Measurements from ENCODE around the gene EFCAB14. TPM values are rescaled to one million over a fixed set of nuclear protein-coding genes. Genes with fewer than 3 reads are reported as not detected.
"Not testable (repeated sequence)": the region's sequence is repeated elsewhere in the genome, so short reads cannot be mapped to it uniquely, and the experiment has no call there.

Gene EFCAB14
- total RNA-seq, 1 donor from 2014 or later = 196 TPM

DNA sequence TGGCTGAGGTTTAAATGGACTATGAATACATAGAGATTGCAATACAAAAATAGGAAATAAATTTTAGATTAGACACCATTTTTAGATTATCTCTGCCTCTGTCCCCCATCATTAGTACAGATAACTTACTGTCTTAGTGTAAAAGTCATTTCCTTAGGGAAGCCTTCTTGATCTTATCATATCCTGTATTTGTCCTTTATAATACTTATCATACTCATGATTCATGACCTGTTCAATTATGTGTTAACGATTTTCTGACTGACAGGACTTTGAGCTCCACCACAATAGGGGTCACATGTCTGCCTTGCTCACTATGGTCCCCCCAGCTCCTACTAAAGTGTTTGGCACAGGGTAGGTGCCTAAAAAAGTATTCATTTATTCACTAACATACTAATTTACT is 32.7 kb downstream of the EFCAB14 start:
- DNase-seq (ENCODE audit: low spot score) = no peak

DNA sequence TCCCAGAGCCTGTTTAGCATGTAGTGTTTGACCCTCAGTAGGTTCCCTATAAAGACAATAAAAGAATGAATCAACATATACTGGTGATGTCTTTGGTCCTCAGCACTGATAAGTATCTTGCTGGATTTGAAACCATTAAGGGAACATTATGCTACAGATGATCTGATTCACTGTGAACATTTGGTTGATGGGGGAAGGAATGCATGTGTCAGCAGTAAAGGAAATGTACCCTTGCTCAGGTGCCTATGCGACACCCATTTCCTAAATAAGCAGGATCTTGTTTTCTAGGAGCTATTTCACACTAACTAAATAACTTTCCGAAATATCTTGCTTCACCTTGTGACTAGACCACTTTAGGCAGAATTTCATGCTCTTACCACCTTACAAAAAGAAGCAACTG is 34.2 kb downstream of the EFCAB14 start:
- no peak for DNase-seq (ENCODE audit: low spot score)

DNA sequence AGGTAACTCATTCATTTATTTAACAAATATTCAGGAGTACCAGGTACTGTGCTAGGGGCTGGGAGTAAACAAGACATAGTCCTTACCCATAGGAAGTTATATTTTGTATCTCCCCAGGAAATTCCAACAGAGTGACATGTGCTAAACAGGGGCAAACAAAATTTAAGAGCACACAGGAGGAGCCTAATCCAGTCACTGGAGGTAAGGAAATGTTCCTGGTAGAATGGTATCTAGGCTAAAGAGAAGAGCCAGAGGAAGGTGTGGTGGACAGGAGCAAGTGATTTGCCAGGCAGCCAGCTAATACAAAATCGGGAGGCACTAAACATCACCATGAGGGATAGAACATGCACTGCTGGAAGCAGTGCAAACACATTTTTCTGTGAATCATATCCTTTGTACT is 36.9 kb downstream of the EFCAB14 start:
- DNase-seq (ENCODE audit: low spot score) = no peak

DNA sequence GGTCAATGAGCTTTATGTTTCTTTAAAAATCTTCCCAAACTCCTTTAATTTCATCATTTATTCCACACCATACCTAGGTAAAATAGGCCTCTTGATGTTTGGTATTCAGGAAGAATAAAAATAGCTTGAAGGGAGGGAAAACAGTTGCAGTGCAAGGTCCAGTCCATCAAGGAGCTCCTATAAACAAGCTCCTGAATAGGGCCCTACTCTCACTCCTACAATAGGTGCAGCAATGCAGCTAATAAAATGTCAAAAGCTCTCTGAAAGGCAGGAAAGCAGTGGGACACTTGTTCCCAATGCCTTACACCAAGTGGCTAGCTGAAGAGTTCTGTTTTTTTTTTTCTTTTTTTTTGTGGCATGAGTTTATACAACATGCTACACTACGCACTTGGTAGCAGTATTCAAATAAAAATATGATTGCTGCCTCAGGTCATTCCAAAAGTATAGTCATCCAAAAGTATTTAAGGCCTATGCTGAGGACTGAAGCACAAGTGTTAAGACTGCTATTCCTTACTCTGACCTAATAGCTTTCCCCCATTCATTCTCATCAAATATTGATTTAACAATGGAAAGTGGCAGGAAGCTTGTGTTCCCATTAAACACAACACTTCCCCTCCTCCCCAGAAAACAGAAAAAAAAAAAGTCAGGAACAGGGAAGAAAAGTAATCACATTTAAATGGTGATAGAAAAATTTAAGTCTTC is 37.4 kb downstream of the EFCAB14 start:
- no peak for DNase-seq (ENCODE audit: low spot score)

DNA sequence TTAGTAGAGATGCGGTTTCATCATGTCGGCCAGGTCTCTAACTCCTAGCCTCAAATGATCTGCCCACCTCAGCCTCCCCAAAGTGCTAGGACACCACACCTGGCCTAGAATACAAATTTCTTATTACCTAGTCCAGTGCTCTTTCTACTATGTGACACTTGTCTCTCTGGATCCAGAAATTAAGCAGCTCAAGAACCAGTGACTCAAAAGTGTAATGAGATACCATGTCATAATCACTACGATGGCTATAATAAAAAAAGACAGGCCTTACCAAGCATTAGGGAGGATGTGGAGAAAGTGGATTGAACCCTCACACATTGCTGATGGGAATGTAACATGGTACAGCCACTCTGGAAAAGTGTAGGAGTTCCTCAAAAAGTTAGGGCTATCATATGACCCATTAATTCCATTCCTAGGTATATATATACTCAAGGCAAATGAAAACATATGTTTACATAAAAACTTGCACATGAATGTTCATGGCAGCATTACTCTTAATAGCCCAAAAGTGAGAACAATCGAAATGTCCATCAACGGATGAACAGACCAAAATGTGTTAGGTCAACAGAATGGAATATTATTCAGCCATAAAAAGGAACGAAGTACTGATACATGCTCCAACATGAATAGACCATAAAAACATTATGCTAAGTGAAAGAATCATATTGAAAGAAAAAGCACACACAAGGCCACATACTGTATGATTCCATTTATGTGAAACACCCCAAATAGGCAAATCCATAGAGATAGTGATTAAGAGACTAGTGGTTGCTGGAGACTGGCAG is 38.9 kb downstream of the EFCAB14 start:
- DNase-seq (ENCODE audit: low spot score) = no peak

DNA sequence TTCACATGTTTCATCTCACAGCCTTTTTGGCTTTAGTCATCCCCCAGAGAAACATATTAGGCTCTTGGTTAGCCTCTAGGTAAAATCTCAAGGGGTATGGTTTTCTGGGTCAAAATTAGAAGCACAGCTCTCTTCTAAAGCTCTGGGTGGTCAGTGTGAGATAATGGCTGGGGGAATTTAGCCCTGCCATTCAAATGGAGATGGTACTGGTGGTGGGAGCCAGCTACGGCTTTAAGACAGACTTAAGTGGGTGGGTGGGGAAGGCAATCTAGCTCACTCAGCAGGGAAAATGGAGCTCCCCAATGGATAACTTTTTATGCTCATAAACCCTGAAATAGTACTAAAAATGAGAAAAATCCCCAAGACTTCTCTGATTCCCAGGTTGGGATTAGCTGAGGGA is 41.6 kb downstream of the EFCAB14 start:
- DNase-seq (ENCODE audit: low spot score) = no peak

DNA sequence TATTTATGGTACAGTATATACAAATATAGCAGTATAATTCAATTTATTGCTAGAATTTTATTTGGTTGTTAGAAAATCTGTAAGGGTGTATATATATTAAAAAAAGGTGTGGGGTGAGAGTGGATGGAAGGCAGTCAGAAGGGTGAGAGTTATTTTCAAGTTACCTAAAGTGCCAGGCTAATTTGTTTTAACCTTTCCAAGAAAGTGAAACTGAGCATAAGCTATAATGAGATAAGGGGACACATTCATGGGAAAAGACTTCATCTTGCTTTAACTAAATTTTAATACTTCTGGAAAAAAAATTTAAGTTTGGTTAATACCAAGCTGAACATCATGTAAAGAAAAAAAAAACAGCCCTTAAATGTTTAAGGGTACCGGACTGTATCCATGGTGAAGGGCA is 42.4 kb downstream of the EFCAB14 start:
- no peak for DNase-seq (ENCODE audit: low spot score)

DNA sequence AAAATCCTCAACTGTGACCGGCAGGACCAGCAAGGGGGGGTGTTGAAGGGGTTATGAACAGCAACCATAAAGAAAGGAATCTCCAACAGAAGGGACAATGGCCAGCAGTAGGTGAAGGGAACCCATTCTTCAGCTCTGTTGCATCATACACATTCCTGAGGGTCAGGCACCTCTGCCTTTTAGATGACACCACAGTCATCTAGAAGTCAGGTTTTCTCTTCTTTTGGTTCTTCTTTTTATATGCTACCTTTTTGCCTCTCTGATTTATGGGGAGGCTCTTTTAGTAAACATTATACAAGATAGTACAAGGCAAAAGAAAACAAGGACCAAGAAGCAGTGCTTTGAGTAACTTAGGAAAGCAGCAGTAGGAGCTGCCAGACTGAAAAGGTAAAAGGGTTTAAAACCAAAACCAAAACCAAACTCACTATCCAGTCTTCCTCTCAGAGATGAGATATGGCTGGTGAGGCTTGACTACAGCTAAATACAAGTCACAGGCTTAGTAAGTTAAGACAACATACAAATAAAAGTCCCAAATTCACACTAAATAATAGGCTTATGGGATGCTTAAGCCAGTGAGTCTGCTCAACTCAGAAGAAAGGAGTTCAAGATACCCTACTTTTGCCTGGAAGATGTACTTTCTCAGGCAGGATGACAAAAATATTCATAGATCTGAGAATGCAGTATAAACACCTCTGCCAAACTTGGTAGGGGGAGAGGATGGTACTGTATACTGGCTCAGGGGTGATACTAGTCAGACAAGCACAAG is 43.2 kb downstream of the EFCAB14 start:
- DNase-seq (ENCODE audit: low spot score) = no peak

DNA sequence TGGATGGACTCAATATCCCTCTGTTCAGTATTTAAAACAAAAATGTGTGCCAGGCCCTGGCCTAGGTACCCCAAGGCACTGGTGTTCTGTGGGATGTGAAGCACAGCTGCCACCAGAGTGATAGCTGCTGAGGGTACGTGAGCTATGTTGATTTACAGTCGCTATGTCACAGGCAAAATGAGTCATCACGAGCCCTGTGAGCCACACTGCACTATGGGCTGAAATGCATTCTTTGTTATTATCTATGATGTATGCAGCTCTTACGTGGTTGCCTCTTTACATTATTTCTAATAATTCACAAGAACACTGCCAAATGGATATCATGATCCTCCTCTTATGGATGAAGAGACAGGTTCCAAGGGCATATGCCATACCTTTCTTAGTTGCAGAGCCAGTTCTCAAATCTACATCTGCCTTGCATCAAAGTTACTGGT is 45.1 kb downstream of the EFCAB14 start:
- DNase-seq (ENCODE audit: low spot score) = no peak

DNA sequence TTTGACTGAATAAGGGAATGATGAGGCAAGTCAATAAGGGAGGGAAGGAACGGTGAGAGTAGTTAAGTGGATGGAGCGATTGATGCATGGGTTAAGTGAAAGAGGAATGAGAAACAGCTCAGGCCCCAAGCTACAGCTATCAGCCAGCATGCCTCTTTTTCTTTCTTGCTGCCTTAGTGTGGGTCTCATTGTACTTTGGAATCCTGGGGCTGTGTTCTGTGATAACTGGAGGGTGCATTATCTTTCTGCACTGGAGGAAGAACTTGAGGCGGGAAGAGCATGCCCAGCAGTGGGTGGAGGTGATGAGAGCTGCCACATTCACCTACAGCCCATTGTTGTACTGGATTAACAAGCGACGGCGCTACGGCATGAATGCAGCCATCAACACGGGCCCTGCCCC is 46.2 kb downstream of the EFCAB14 start:
- DNase-seq (ENCODE audit: low spot score) = no peak

DNA sequence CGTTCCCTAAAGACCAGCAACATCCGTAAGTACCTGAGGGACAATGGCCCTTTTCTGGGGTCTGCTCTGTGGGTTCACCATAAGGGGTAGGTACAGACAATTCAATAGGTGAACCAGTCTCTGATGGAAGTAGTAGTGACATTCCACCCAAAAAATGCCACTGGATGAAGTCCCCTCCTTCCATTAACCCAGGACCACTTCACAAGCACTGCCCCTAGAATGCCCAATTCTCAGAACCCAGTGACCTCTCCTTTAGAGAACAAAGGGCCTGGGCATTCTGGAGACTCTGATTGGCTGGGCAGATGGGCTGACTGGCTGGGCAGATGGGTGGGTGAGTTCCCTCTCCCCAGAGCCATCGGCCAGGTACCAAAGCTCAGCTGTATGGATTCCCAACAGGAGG is 47.4 kb downstream of the EFCAB14 start, which contains the start of gene TEX38:
TSS of gene TEX38 (plus strand) at position 301 of the 400 bp plus-strand sequence. CDS start at position 382, 81 bp downstream.
- DNase-seq (ENCODE audit: low spot score) = no peak

DNA sequence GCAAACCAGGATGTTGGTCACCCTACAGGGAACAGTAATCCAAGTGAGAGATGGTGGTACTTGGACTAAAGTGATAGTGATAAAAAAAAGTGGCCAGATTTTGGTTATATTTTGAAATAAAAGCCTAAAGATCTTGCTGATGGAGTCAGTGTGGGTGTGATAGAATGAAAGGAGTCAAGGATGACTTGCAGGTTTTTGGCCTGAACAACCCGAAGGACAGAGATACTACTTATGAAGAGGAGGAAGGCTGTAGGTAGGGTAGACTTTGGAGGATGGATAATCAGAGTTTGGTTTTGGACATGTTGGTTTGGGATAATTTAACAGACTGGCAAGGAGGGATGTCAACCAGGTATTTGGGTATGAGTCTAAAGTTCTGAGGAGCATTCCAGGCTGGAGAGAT is 48.8 kb downstream of the EFCAB14 start:
- DNase-seq (ENCODE audit: low spot score) = no peak

DNA sequence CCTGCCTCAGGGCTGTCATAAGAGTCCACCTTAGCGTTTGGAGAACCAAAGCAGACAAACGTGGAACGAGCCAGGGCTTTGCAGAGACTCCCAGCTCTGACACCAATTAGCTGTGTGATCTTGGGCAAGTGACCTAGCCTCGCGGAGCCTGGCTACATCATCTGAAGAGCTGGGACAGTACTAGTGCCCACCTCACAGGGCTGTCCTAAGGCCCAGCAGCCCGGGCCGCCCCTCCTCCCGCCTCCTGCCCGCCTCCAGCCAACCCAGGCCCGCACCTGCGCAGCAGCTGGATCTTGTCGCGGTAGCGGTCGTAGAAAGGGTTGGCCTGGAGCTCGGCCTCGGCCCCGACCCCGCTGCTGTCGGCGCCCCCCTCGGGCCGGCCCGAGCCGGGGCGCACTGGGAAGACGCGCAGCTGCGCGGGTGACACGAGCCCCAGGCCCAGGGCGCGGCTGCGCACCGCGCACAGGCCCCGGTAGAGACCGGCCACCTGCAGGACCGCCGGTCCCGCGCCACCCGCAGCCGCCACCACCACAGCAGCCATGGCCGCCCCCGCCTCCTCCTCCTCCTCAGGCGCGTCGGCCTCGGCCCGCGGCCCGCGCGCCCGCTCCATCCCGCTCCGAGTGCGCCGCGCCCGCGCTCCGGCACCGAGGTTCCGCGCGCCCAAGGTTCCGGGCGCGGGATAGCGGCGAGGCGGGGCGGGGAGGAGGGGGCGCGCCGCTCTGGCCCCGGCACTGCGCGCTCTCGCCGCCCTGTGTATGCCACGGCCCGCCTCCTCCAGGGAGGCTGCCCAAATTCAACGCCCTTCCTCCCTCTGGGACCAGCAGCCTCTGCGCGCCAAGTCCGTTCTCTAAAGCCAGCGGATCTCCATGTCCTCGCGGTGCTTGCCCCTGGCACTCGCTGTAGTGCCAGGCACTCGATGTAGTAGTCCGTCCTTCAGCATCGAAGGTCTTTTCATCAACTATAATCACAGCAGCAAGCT is 50.8 kb downstream of the EFCAB14 start, which contains the start of gene ATPAF1:
TSS of gene ATPAF1 (minus strand) at position 583 of the 979 bp plus-strand sequence. CDS start at position 541, 42 bp downstream.
- DNase-seq (ENCODE audit: low spot score) = peak; percentile 70

DNA sequence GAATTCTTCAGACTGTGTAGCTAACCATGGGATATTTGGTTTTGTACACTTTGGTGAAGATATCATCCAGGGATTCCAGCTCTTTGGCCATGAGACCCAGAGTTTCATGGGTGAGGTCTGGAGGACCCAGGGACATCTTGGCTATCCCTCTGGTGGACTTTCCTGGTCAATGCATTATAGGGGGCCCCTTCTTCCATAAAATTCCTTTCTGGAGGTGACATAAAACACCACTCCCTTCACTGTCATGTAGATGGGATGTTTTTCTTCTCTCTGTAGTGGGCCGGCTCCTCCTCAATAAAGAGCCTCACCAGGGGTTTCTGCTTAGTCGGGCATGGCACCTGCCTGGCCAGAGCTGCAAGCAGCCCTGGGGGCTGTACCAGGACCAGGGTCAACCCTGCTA is 52.9 kb downstream of the EFCAB14 start:
- no peak for DNase-seq (ENCODE audit: low spot score)

DNA sequence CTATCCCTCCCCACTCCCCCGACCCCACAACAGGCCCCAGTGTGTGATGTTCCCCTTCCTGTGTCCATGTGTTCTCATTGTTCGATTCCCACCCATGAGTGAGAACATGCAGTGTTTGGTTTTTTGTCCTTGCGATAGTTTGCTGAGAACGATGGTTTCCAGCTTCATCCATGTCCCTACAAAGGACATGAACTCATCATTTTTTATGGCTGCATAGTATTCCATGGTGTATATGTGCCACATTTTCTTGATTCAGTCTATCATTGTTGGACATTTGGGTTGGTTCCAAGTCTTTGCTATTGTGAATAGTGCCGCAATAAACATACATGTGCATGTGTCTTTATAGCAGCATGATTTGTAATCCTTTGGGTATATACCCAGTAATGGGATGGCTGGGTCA is 56.0 kb downstream of the EFCAB14 start:
- not testable (repeated sequence) for DNase-seq (ENCODE audit: low spot score)

DNA sequence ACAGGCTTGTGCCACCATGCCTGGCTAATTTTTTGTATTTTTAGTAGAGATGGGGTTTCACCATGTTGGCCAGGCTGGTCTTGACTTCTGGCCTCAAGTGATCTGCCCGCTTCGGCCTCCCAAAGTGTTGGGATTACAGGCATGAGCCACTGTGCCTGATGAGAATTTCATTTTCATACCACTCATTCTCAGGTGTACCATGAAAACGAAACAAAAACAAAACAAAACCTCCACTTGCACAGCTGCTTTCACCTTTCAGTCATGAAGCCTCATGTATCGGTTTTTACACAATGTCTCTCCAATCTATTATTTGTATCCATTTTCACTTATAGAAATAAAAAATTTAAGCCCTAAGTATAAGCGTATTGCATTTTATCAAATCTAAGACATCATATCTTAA is 58.8 kb downstream of the EFCAB14 start:
- DNase-seq (ENCODE audit: low spot score) = not testable (repeated sequence)

DNA sequence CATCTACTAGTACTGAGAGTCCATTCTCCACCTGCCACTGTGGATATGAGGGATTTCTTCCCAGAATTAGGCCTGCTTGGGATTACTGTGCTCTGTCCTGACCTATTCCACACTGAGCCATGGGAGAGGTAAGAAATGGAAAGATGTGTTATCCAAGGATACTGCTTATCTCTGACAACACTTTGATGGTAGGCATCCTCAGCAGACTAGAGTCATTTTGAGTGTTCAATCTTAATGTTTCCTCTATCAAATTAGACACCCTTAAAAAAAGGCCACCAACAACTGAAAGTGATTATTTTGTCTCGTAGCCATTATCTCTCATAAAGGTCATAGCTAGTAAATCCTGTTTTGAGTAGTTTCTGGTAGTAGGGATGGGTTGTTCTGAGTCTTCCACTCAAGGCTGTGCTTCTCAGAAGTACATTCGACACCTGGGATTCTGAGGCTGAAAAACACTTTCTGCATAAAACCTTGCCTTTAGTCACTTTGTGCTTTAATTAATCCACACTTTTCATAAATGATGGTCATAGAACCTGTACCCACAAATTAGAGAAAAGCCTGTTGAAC is 59.5 kb downstream of the EFCAB14 start:
- DNase-seq (ENCODE audit: low spot score) = no peak

DNA sequence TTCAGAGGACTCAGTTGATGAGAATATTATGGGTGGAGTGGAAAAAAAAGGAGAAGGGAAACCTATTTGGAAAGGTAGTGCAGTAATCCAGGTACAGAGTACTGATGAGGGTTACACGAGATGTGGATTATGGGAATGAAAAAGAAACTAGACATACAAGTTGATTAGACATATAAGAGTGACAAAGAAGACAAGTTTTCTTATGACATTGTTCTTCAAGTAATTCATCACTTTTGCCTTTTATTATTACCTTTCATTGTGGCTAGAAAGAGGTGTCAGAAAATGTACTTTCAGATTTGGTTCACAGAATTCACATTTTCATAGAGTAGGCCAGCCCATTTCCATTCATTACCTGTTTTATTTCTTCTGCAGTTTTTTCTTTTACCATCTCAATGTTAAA is 61.1 kb downstream of the EFCAB14 start:
- no peak for DNase-seq (ENCODE audit: low spot score)

DNA sequence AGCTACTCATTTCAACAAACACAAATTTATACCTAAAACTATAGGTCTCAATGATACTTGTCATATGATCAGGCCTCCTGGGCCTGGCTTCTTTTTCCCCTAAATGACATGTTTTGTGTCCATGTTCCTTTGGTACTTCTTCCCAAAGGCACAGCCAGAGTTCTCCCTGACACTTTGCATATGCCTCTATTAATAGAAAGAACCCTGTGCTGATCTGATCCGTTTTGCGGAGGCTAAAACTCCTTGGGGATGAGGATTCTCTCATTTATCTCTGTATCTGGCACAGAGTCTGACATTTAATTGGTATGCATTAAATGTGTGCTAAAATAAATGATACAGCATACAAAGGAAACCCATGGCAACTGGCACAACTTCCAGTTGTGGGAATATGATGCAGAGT is 62.3 kb downstream of the EFCAB14 start:
- no peak for DNase-seq (ENCODE audit: low spot score)

DNA sequence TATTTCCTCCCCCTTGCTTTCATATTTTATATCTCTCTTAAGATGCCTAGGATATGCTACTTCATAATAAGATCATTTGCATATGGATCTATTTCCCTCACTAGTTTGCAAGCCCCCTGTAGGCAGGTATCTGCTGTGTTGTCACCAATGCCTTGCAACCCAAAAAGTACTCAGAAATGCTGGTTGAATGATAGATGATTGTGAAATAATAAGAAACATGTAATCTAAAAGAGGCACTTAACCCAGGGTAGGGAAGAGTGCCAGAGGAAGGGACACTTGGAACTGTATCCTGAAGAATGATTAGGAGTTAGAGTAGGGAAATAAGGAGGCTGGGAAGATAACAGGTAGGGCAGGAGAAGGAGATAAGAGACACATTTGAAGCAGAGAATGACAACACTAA is 63.1 kb downstream of the EFCAB14 start:
- DNase-seq (ENCODE audit: low spot score) = no peak

DNA sequence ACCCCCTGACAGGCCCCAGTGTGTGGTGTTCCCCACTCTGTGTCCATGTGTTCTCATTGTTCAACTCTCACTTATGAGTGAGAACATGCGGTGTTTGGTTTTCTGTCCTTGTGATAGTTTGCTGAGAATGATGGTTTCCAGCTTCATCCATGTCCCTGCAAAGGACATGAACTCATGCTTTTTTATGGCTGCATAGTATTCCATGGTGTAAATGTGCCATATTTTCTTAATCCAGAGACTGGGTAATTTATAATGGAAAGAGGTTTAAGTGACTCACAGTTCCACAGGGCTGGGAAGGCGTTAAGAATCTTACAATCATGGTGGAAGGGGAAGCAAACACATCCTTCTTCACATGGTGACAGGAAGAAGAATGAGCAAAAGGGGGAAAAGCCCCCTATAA is 64.2 kb downstream of the EFCAB14 start:
- DNase-seq (ENCODE audit: low spot score) = not testable (repeated sequence)
